Fibroblast of mammary gland (primary cell): ENCODE data around the gene NLRP11.

Experiments
- DNase-seq: peaks from one replicate; pipeline ENCODE4 v3.0.0-alpha.2; 2010; ENCODE audit warnings: low read depth
- H3K4me3 ChIP-seq: 2 replicates; pipeline ENCODE4 v1.5.1; 2011; ENCODE audit warnings: low read depth, mild to moderate bottlenecking, low read length, moderate library complexity; ENCODE audit not compliant: control insufficient read depth
- CTCF ChIP-seq: conservative IDR thresholded peaks from 2 replicates; pipeline ENCODE4 v1.5.1; 2011; ENCODE audit warnings: low read depth, low read length, inconsistent platforms; ENCODE audit not compliant: control insufficient read depth, insufficient read depth

The NLRP11 gene

GRCh38 chr19:55753401-55753800 is 78.4 kb downstream of the NLRP11 start:
- H3K4me3 ChIP-seq: no peak overlapping the region
- TF ChIP-seq CTCF: no peak
- no peak for DNase-seq

- DNase-seq: no peak
- H3K4me3 ChIP-seq: no peak overlapping the region
- TF ChIP-seq CTCF: no peak
These were observed 81.1 kb downstream of the NLRP11 start for GRCh38 chr19:55750715-55751114.

- TF ChIP-seq CTCF: no peak
- no peak for DNase-seq
- H3K4me3 ChIP-seq: no peak within 1 kb of the TSS
These were observed 93.5 kb downstream of the NLRP11 start, which contains the start of gene NLRP9 for GRCh38 chr19:55738302-55738701. TSS of gene NLRP9 (minus strand) at chr19:55738402. CDS start at chr19:55738374, 28 bp downstream.
